ENCODE measurements around the gene TMEM121B. TPM values are rescaled to one million over a fixed set of nuclear protein-coding genes. Genes with fewer than 3 reads are reported as not detected.

The TMEM121B gene
- total RNA-seq, 3 donors from 2014 or later: 0.44 to 0.48 TPM; not detected in 1

GRCh38 chr22:17114898-17115235, 6.3 kb downstream of the TMEM121B start:
- intact Hi-C loops (cut with DNase I; ENCODE audit: low total_unique reads): no loop called here
- H3K9me3 ChIP-seq: no peaks in the 10 kb centered on the region
- no peak overlapping the region for H3K27ac ChIP-seq
- no peak for TF ChIP-seq POLR2AphosphoS5 (IDR thresholded peaks at IDR 0.05)
- no peak for TF ChIP-seq CTCF (IDR thresholded peaks at IDR 0.05)
- no peak for TF ChIP-seq POLR2A (IDR thresholded peaks at IDR 0.05)
- H3K27me3 ChIP-seq: peaks cover 3 to 6% of the 10 kb centered on the region in 2 donors
- H3K4me1 ChIP-seq: no peaks in the 10 kb centered on the region
- no peak overlapping the region for H3K4me3 ChIP-seq
- no peaks in the 10 kb centered on the region for H3K36me3 ChIP-seq
- DNase-seq (ENCODE audit: low spot score in 2 of 2): no peak

- Histone ChIP-seq H3K4me3 (no peak overlapping the region), H3K27me3 (peaks cover 0 to under 1% of the 10 kb centered on the region in 2 donors), H3K9me3 (no peaks in the 10 kb centered on the region), H3K4me1 (no peaks in the 10 kb centered on the region), H3K27ac (no peak overlapping the region), H3K36me3 (no peaks in the 10 kb centered on the region)
- TF ChIP-seq POLR2AphosphoS5 (IDR thresholded peaks at IDR 0.05) (no peak), POLR2A (IDR thresholded peaks at IDR 0.05) (no peak), CTCF (IDR thresholded peaks at IDR 0.05) (no peak)
- DNase-seq (ENCODE audit: low spot score in 2 of 2): no peak
- intact Hi-C loops (cut with DNase I; ENCODE audit: low total_unique reads): no loop called here
Observed at GRCh38 chr22:17114173-17114897, 6.8 kb downstream of the TMEM121B start.

- Histone ChIP-seq H3K27me3 (no peaks in the 10 kb centered on the region), H3K36me3 (no peaks in the 10 kb centered on the region), H3K4me1 (no peaks in the 10 kb centered on the region), H3K4me3 (no peak overlapping the region), H3K27ac (no peak overlapping the region), H3K9me3 (no peaks in the 10 kb centered on the region)
- DNase-seq (ENCODE audit: low spot score in 2 of 2): no peak
- intact Hi-C loops (cut with DNase I; ENCODE audit: low total_unique reads): no loop called here
- TF ChIP-seq POLR2AphosphoS5 (IDR thresholded peaks at IDR 0.05): no peak
- no peak for TF ChIP-seq CTCF (IDR thresholded peaks at IDR 0.05)
- TF ChIP-seq POLR2A (IDR thresholded peaks at IDR 0.05): no peak
Observed at GRCh38 chr22:17113600-17113999, 7.6 kb downstream of the TMEM121B start.

- no peak for DNase-seq (ENCODE audit: low spot score in 2 of 2)
- H3K9me3 ChIP-seq: no peaks in the 10 kb centered on the region
- TF ChIP-seq CTCF (IDR thresholded peaks at IDR 0.05) (no peak), POLR2A (IDR thresholded peaks at IDR 0.05) (no peak), POLR2AphosphoS5 (IDR thresholded peaks at IDR 0.05) (no peak)
- intact Hi-C loops (cut with DNase I; ENCODE audit: low total_unique reads): no loop called here
- no peaks in the 10 kb centered on the region for H3K36me3 ChIP-seq
- no peaks in the 10 kb centered on the region for H3K27me3 ChIP-seq
- H3K4me3 ChIP-seq: no peak overlapping the region
- H3K4me1 ChIP-seq: no peaks in the 10 kb centered on the region
- no peak overlapping the region for H3K27ac ChIP-seq
Observed at GRCh38 chr22:17112491-17113042, 8.6 kb downstream of the TMEM121B start.

- H3K36me3 ChIP-seq: no peaks in the 10 kb centered on the region
- no peaks in the 10 kb centered on the region for H3K9me3 ChIP-seq
- H3K27me3 ChIP-seq: no peaks in the 10 kb centered on the region
- no peak for TF ChIP-seq CTCF (IDR thresholded peaks at IDR 0.05)
- no peak for TF ChIP-seq POLR2A (IDR thresholded peaks at IDR 0.05)
- TF ChIP-seq POLR2AphosphoS5 (IDR thresholded peaks at IDR 0.05): no peak
- intact Hi-C loops (cut with DNase I; ENCODE audit: low total_unique reads): no loop called here
- no peak overlapping the region for H3K27ac ChIP-seq
- no peak overlapping the region for H3K4me3 ChIP-seq
- DNase-seq (ENCODE audit: low spot score in 2 of 2): no peak
- H3K4me1 ChIP-seq: no peaks in the 10 kb centered on the region
Observed at GRCh38 chr22:17110791-17111550, 10.2 kb downstream of the TMEM121B start.

Measured in breast epithelium (tissue), 4 donors.